ENCODE data around the gene DLL1. TPM values are rescaled to one million over a fixed set of nuclear protein-coding genes. Genes with fewer than 3 reads are reported as not detected.

The DLL1 gene
- total RNA-seq, 1 experiment from 2014 or later: 2.8 TPM

DNA sequence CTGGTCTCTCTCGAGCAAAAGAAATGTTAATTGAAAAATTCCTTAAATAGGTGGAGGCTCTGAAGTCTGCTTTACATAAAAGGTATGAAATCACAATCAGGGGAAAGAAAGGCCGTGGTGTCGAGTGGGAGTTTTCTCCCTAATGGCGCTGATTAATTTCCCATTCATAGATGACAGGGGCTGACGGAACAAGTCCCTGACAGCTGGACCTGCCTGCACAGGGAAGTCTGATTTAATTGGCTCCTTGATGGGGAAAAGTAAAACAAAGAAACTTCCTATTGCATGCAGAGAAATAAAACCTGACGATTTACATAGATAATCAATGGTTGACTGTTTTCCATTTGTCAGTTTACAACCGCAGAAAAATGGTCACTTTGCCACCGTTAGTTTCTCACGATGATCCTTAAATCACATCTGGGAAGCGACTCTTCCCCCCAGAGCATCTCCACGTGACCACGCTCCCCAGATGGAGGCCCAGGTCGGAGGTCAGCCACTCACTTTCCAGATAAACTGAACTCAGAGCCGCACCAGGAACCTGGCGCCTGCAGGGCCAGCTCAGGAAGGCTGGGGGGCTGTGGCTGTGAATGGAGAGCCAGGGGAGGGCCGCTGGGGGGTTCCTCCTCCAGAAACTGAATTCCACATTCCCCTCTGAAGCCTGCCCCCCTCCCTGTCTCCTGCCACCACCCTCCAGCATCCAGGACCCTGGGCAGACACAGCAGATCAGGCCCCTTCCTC is 55.3 kb downstream of the DLL1 start:
- Histone ChIP-seq H3K14ac (ENCODE audit: insufficient read depth, low read length) (no peak overlapping the region; the same call in 1 of the 2 replicates), H3K56ac (ENCODE audit: insufficient read length, low read depth, low read length) (no peak overlapping the region), H3K79me2 (ENCODE audit: insufficient read depth, low read length) (no peaks in the 10 kb centered on the region), H2BK15ac (ENCODE audit: low read depth, low read length) (no peak overlapping the region), H4K8ac (replicated peaks; ENCODE audit: insufficient read length, low read depth, low read length) (no peak overlapping the region), H3K9ac (ENCODE audit: extremely low read depth, insufficient read length, low read length) (no peak overlapping the region), H3T11ph (ENCODE audit: low read length) (no peak overlapping the region), H4K5ac (ENCODE audit: insufficient read length, low read depth, low read length) (no peak overlapping the region), H3K23ac (ENCODE audit: insufficient read length, low read depth, low read length) (no peak overlapping the region), H3K4me1 (ENCODE audit: insufficient read depth, low read length) (no peaks in the 10 kb centered on the region; the same call in 1 of the 2 replicates), H3K27me3 (ENCODE audit: insufficient read depth, low read length) (no peaks in the 10 kb centered on the region), H4K20me1 (ENCODE audit: control insufficient read depth, insufficient read depth, insufficient read length) (no peaks in the 10 kb centered on the region), H3K9me3 (ENCODE audit: control insufficient read depth, low read depth, low read length) (no peaks in the 10 kb centered on the region), H3K27ac (ENCODE audit: insufficient read length, low read depth, low read length) (no peak overlapping the region), H3K4ac (ENCODE audit: low read depth, low read length) (no peak overlapping the region), H3K79me1 (ENCODE audit: insufficient read depth, low read depth, low read length, poor library complexity, severe bottlenecking) (no peaks in the 10 kb centered on the region), H4K91ac (ENCODE audit: insufficient read length, low read depth, low read length) (no peak overlapping the region), H2BK120ac (ENCODE audit: low read depth, low read length, poor library complexity, severe bottlenecking) (no peak overlapping the region), H2BK5ac (ENCODE audit: insufficient read length, low read length) (no peak overlapping the region), H3K23me2 (ENCODE audit: insufficient read length, low read depth, low read length, poor library complexity, severe bottlenecking) (peaks cover 2% of the 10 kb centered on the region), H2BK20ac (ENCODE audit: low read depth, low read length, poor library complexity, severe bottlenecking) (no peak overlapping the region), H3K18ac (ENCODE audit: insufficient read length, low read depth, low read length) (no peak overlapping the region), H2AK5ac (ENCODE audit: insufficient read length, low read length) (no peak overlapping the region), H3K4me2 (ENCODE audit: insufficient read depth, insufficient read length, low read length) (no peak overlapping the region), H2BK12ac (ENCODE audit: insufficient read length, low read depth, low read length) (no peak overlapping the region), H2AFZ (ENCODE audit: low read length) (no peak overlapping the region)
- 0 out of 7 replicates have a peak overlapping the region, but pooled peaks of 2 of the 3 experiments have one; percentile 9 to 20 for H3K27ac Mint-ChIP-seq
- peaks cover 11% of the 10 kb centered on the region for H3K27me3 Mint-ChIP-seq (ENCODE audit: low read depth)
- H3K4me3 Mint-ChIP-seq: no peak overlapping the region
- no peak for DNase-seq
- no CpG with 5 or more reads among the region's 16 CpGs for WGBS (ENCODE audit: extremely low coverage, insufficient read length, low lambda C conversion rate)
- TF ChIP-seq, protein P1, sequence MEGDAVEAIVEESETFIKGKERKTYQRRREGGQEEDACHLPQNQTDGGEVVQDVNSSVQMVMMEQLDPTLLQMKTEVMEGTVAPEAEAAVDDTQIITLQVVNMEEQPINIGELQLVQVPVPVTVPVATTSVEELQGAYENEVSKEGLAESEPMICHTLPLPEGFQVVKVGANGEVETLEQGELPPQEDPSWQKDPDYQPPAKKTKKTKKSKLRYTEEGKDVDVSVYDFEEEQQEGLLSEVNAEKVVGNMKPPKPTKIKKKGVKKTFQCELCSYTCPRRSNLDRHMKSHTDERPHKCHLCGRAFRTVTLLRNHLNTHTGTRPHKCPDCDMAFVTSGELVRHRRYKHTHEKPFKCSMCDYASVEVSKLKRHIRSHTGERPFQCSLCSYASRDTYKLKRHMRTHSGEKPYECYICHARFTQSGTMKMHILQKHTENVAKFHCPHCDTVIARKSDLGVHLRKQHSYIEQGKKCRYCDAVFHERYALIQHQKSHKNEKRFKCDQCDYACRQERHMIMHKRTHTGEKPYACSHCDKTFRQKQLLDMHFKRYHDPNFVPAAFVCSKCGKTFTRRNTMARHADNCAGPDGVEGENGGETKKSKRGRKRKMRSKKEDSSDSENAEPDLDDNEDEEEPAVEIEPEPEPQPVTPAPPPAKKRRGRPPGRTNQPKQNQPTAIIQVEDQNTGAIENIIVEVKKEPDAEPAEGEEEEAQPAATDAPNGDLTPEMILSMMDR (conservative IDR thresholded peaks at IDR 0.05): no peak
- no peaks in the 10 kb centered on the region for H3K36me3 Mint-ChIP-seq (ENCODE audit: insufficient read depth in 1 of 3, low read depth in 3 of 3)
- peaks cover 25 to 27% of the 10 kb centered on the region in 2 experiments for H3K4me1 Mint-ChIP-seq
- H3K9me3 Mint-ChIP-seq: no peaks in the 10 kb centered on the region
